Right atrium auricular region (tissue), 2 donors: ENCODE measurements around the gene SNORC. TPM values are rescaled to one million over a fixed set of nuclear protein-coding genes. Genes with fewer than 3 reads are reported as not detected.

Experiments used
- DNase-seq: peaks from one replicate; pipeline ENCODE4 v3.0.0-alpha.2; 2019; ENCODE audit warnings: low spot score
- H3K27ac ChIP-seq, 2 donors: fragments of 200-600 bp; sonication (generic); 1 replicate in 1 of 2; 2 replicates in 1 of 2; pipeline ENCODE4 v1.5.1; 2016 to 2019
- H3K27me3 ChIP-seq, 2 donors: fragments of 200-600 bp; sonication (generic); one replicate each; pipeline versions ENCODE4 v1.5.1 to v1.6.0; 2017 to 2019
- H3K36me3 ChIP-seq: fragments of 200-600 bp; sonication (generic); one replicate; pipeline ENCODE4 v1.5.1; 2016
- H3K4me1 ChIP-seq, 2 donors: fragments of 200-600 bp; sonication (generic); one replicate each; pipeline versions ENCODE4 v1.5.1 to v1.6.0; 2017 to 2019
- H3K4me3 ChIP-seq, 2 donors: fragments of 200-600 bp; sonication (generic); 1 replicate in 1 of 2; 2 replicates in 1 of 2; pipeline ENCODE4 v1.5.1; 2017 to 2019; ENCODE audit warnings: mild to moderate bottlenecking in 1 of 2, moderate library complexity in 1 of 2
- H3K9me3 ChIP-seq, 2 donors: fragments of 200-600 bp; sonication (generic); one replicate each; pipeline ENCODE4 v1.5.1; 2019
- total RNA-seq, 2 donors: library from RNA; depleted of rRNA; stranded (reverse); fragments of >200 nt; gene quantifications; one replicate each; pipeline ENCODE4 v1.1.0, GENCODE V29; 2016
- TF ChIP-seq, protein P1 (sequence below), 2 donors: fragments of 200-600 bp; sonication (generic); IDR thresholded peaks; one replicate each; pipeline ENCODE4 v1.5.1; 2019; ENCODE audit warnings: antibody characterized with exemption in 2 of 2

The SNORC gene
- total RNA-seq, 2 donors from 2014 or later: 0.12 to 0.30 TPM

DNA sequence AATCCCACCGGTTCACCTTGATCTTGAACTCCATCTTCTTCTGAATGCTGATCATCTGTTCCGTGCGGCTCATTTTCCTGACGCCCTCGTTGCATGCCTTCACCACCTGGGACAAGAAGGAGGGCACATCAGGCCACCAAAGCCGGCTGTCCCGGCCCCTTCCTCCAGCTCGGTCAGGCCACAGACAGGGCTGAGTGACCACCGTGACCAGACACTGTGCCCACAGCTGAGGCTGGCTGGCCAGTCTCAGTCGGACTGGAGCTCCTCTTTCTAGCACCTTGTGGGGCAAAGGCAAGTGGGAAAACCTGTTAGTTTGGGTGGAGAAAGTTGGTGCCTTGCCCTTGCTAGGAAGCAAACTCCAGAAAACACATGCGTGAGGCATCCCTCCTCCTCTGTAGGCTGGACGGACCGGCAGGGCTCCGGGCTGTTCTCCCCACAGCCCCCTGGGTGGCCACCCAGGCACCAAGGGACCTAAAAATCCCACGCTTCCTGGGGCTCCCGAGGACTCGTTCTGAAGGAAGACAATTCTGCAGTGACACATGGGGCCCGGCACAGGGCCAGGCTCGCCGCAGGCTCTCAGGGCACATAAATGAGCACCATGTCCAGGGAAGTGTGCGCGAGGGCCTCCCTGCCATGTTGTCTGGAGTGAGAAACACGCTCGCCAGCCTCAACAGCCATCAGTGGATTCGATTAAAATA is 15.3 kb downstream of the SNORC start:
- Histone ChIP-seq H3K4me3 (no peak overlapping the region), H3K4me1 (no peaks in the 10 kb centered on the region), H3K27me3 (no peaks in the 10 kb centered on the region), H3K9me3 (no peaks in the 10 kb centered on the region), H3K36me3 (no peaks in the 10 kb centered on the region), H3K27ac (no peak overlapping the region)
- TF ChIP-seq, protein P1, sequence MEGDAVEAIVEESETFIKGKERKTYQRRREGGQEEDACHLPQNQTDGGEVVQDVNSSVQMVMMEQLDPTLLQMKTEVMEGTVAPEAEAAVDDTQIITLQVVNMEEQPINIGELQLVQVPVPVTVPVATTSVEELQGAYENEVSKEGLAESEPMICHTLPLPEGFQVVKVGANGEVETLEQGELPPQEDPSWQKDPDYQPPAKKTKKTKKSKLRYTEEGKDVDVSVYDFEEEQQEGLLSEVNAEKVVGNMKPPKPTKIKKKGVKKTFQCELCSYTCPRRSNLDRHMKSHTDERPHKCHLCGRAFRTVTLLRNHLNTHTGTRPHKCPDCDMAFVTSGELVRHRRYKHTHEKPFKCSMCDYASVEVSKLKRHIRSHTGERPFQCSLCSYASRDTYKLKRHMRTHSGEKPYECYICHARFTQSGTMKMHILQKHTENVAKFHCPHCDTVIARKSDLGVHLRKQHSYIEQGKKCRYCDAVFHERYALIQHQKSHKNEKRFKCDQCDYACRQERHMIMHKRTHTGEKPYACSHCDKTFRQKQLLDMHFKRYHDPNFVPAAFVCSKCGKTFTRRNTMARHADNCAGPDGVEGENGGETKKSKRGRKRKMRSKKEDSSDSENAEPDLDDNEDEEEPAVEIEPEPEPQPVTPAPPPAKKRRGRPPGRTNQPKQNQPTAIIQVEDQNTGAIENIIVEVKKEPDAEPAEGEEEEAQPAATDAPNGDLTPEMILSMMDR (IDR thresholded peaks at IDR 0.05): no peak
- no peak for DNase-seq

DNA sequence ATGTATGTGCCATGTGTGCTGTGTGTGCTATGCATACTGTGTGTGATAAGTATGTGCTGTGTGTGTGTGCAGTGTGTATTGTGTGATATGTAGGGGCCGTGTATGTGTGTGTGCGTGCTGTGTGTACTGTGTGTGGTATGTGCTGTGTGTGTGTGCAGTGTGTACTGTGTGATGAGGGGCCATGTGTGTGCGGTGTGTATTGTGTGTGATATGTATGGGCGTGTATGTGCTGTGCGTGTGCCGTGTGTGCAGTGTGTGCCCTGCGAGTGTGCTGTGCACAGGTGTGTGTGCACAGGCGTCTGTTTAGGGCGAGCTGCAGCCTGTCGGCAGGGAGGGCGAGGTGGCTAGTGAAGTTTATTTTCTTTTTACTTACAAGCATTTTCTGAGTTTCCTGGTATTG is 16.1 kb downstream of the SNORC start:
- Histone ChIP-seq H3K9me3 (no peaks in the 10 kb centered on the region), H3K27me3 (no peaks in the 10 kb centered on the region), H3K4me1 (peaks cover 0 to 3% of the 10 kb centered on the region in 2 donors), H3K36me3 (no peaks in the 10 kb centered on the region), H3K4me3 (no peak overlapping the region), H3K27ac (no peak overlapping the region)
- TF ChIP-seq, protein P1 (IDR thresholded peaks at IDR 0.05): no peak
- DNase-seq: no peak

DNA sequence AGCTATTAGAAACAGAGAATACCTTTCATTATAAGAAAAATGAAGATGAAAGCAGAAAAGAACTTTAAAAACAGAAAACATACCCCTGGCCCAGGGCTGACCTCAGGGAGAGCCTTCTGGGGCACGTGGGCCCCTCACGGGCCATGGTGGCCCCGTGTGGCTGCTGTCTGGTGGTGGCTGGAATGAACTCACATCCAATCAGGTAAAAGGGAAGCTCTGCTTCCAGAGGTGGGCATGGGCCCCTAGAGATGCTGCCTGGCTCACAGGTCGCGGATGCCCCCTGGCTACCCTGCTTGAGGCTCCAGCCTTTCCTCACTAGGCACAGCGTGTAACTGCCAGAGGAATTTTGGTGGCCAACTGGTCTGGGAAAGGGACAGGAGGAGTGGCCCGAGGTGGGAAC is 16.6 kb downstream of the SNORC start:
- TF ChIP-seq, protein P1 (IDR thresholded peaks at IDR 0.05): no peak
- no peak overlapping the region for H3K4me3 ChIP-seq
- H3K27ac ChIP-seq: no peak overlapping the region
- H3K4me1 ChIP-seq: peaks cover 0 to 6% of the 10 kb centered on the region in 2 donors
- no peaks in the 10 kb centered on the region for H3K27me3 ChIP-seq
- H3K36me3 ChIP-seq: no peaks in the 10 kb centered on the region
- no peak for DNase-seq
- H3K9me3 ChIP-seq: no peaks in the 10 kb centered on the region

DNA sequence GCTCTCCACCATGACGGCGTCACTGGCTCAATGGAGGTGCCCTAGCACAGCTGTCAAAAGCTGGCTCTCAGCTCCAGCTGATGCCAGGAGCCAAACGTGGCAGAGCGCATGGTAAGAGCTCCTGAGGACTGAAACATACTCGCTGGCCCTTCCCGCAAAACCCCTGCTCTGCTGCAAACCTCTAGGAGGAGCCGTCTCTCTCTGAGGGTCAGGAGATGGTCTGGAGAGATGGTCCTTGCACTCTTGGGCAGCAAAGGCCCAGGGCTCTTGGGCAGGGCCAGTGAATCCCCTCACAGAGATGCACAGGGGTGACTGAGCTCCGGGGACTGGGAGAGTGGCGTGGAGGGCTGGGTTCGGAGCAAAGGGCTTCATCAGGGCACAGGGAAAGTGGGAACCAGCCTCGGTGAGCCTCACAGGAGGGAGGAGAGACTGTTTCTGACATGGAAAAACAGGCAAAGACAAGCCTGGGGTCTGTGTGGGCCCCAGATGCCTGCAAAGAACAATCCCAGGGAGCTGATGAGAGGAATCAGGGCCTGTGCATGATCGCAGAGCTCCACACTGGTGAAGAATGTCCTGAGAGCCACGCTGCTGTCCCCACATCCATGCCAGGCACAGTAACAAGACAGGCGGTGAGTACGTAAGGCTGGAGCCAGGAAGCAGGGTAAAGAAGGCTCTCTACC is 17.2 kb downstream of the SNORC start:
- Histone ChIP-seq H3K27me3 (no peaks in the 10 kb centered on the region), H3K27ac (no peak overlapping the region), H3K4me3 (no peak overlapping the region), H3K9me3 (no peaks in the 10 kb centered on the region), H3K36me3 (no peaks in the 10 kb centered on the region), H3K4me1 (peaks cover 0 to 6% of the 10 kb centered on the region in 2 donors)
- TF ChIP-seq, protein P1 (IDR thresholded peaks at IDR 0.05): no peak
- no peak for DNase-seq

DNA sequence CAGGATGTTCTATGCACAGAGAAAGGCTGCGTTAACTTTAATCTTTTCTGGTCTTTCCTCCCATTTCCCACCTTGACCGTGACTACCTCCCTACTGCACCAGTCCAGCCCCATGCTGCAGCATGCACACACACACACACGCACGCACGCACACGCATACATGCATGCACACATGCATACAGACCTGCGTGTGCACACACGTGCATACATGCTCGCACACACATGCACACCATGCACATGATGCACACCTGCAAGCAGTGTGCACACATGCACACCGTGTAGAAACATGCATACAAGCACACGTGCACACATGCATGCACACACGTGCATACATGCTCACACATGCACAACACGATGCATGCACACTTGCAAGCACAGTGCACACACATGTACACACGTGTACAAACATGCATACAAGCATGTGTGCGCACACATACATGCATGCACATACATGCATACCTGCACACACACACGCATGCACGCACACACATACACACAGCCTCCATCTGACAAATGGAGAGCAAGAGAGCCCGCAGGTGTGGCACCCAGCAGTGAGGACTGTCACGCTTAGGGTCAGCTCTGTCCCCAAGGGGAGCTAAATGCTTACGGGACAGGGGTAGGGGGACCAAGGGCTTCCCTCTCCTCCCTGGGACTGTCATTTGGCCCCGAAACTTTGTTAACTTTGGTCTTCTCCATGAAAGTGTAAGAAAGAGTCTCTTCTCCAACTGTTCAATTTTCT is 18.2 kb downstream of the SNORC start:
- Histone ChIP-seq H3K4me1 (peaks cover 0 to 6% of the 10 kb centered on the region in 2 donors), H3K27ac (no peak overlapping the region), H3K4me3 (no peak overlapping the region), H3K36me3 (no peaks in the 10 kb centered on the region), H3K27me3 (no peaks in the 10 kb centered on the region), H3K9me3 (no peaks in the 10 kb centered on the region)
- TF ChIP-seq, protein P1 (IDR thresholded peaks at IDR 0.05): no peak
- DNase-seq: no peak
